Measurements from ENCODE around the gene C5AR2.

DNA sequence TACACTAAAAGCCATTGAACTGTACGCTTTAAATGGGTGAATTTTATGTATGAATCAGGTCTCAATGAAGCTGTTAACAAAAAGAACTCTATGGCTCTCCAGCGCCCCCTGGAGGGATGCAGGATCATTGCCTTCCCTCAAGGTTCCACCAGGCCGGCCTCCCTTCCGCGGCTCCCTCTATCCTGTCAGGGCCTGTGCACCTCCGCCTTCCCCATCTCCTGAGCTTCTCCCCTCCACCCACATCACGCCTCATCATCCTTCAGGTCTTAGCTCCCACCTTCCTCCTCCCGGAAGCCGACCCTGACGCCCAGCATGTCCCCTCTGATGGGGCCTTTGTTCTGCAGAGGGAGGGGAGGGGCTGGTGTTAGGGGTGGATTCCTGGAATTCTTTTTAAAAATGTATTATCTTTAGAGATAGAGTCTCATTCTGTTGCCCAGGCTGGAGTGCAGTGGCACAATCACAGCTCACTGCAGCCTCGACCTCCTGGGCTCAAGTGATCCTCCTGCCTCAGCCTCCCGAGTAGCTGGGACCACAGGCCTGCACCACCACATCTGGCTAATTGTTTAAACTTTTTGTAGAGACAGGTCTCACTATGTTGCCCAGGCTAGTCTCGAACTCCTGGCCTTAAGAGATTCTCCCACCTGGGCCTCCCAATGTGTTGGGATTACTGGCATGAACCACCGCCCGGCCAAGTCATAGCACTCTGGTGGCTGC, 59.7 kb downstream of the C5AR2 start:
- TF ChIP-seq, protein P1, sequence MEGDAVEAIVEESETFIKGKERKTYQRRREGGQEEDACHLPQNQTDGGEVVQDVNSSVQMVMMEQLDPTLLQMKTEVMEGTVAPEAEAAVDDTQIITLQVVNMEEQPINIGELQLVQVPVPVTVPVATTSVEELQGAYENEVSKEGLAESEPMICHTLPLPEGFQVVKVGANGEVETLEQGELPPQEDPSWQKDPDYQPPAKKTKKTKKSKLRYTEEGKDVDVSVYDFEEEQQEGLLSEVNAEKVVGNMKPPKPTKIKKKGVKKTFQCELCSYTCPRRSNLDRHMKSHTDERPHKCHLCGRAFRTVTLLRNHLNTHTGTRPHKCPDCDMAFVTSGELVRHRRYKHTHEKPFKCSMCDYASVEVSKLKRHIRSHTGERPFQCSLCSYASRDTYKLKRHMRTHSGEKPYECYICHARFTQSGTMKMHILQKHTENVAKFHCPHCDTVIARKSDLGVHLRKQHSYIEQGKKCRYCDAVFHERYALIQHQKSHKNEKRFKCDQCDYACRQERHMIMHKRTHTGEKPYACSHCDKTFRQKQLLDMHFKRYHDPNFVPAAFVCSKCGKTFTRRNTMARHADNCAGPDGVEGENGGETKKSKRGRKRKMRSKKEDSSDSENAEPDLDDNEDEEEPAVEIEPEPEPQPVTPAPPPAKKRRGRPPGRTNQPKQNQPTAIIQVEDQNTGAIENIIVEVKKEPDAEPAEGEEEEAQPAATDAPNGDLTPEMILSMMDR (IDR thresholded peaks at IDR 0.05; ENCODE audit: low read depth, low read length): peak; percentile 92
- TF ChIP-seq EZH2phosphoT487 (IDR thresholded peaks at IDR 0.05; ENCODE audit: low read depth): no peak
